GM19035 (cell line): ENCODE data around the gene SMURF1.

Experiments
- ATAC-seq: cut with Tn5 transposase; IDR thresholded peaks from one replicate; pipeline ENCODE4 v1.9.1; 2021; ENCODE audit not compliant: unreplicated experiment

SMURF1 gene

GRCh38 chr7:99031496-99031895 lies 112.4 kb downstream of the SMURF1 start:
- no peak for ATAC-seq

GRCh38 chr7:99030951-99031350 lies 113.0 kb downstream of the SMURF1 start:
- ATAC-seq = no peak

- no peak for ATAC-seq
These were observed 113.5 kb downstream of the SMURF1 start for GRCh38 chr7:99030457-99030856.

GRCh38 chr7:99029466-99030435 lies 114.2 kb downstream of the SMURF1 start:
- no peak for ATAC-seq

GRCh38 chr7:99028261-99028973 lies 115.5 kb downstream of the SMURF1 start:
- no peak for ATAC-seq

- ATAC-seq = no peak
These were observed 116.1 kb downstream of the SMURF1 start for GRCh38 chr7:99027841-99028240.

- ATAC-seq = no peak
These were observed 116.7 kb downstream of the SMURF1 start for GRCh38 chr7:99027241-99027640.

GRCh38 chr7:99024066-99024465 lies 119.8 kb downstream of the SMURF1 start:
- no peak for ATAC-seq

- no peak for ATAC-seq
These were observed 121.9 kb downstream of the SMURF1 start for GRCh38 chr7:99021941-99022560.

GRCh38 chr7:99020413-99020715 lies 123.5 kb downstream of the SMURF1 start:
- no peak for ATAC-seq

GRCh38 chr7:99019523-99020412 lies 124.1 kb downstream of the SMURF1 start:
- no peak for ATAC-seq

GRCh38 chr7:99016196-99016595 lies 127.7 kb downstream of the SMURF1 start:
- no peak for ATAC-seq

GRCh38 chr7:99014113-99014985 lies 129.6 kb downstream of the SMURF1 start:
- ATAC-seq = no peak

- ATAC-seq = no peak
These were observed 130.4 kb downstream of the SMURF1 start for GRCh38 chr7:99013266-99014112.

- ATAC-seq = no peak
These were observed 131.2 kb downstream of the SMURF1 start for GRCh38 chr7:99012722-99013121.

GRCh38 chr7:99011706-99012404 lies 132.1 kb downstream of the SMURF1 start:
- no peak for ATAC-seq

- no peak for ATAC-seq
These were observed 132.6 kb downstream of the SMURF1 start for GRCh38 chr7:99011341-99011705.

GRCh38 chr7:99010281-99010680 lies 133.6 kb downstream of the SMURF1 start:
- ATAC-seq = no peak
